K562 (cell line): Measurements from ENCODE around the gene CBFA2T2. TPM values are rescaled to one million over a fixed set of nuclear protein-coding genes. Genes with fewer than 3 reads are reported as not detected.

Source experiments
- ATF1 ChIP-seq, 2 experiments: fragments of 450-650 bp in 1 of 2; IDR thresholded peaks; 2 replicates each; pipeline ENCODE4 v1.6.1; 2016; ENCODE audit warnings: missing compliant biosample characterization in 1 of 2, missing genetic modification characterization in 1 of 2
- BRD4 ChIP-seq: fragments of 200-600 bp; sonication (generic); IDR thresholded peaks from 2 replicates; pipeline ENCODE4 v1.6.1; 2017; ENCODE audit warnings: inconsistent platforms
- ELK3 ChIP-seq: fragments of 450-650 bp; formaldehyde crosslinking; IDR thresholded peaks from 2 replicates; pipeline ENCODE4 v1.4.0; 2020; ENCODE audit warnings: mild to moderate bottlenecking
- EP300 ChIP-seq: IDR thresholded peaks from 2 replicates; pipeline ENCODE4 v1.6.1; 2012; ENCODE audit warnings: low read length, improper control_type of control experiment
- ETV5 ChIP-seq: sonication (generic); formaldehyde crosslinking; IDR thresholded peaks from 2 replicates; pipeline ENCODE4 v1.4.0; 2020; ENCODE audit warnings: low read depth, mild to moderate bottlenecking, missing genetic modification reagents
- FOXJ2 ChIP-seq: fragments of 200-800 bp; sonication (Bioruptor generic); IDR thresholded peaks from 2 replicates; pipeline ENCODE4 v1.6.1; 2016; ENCODE audit warnings: missing genetic modification characterization, missing compliant biosample characterization
- HMBOX1 ChIP-seq: sonication (generic); IDR thresholded peaks from 2 replicates; pipeline ENCODE4 v1.6.1; 2016
- OTX1 ChIP-seq: fragments of 450-650 bp; formaldehyde crosslinking; IDR thresholded peaks from 2 replicates; pipeline ENCODE4 v1.4.0; 2022; ENCODE audit warnings: mild to moderate bottlenecking
- POLR2AphosphoS2 ChIP-seq: IDR thresholded peaks from 2 replicates; pipeline ENCODE4 v1.6.1; 2012; ENCODE audit warnings: low read length, improper control_type of control experiment
- SMAD4 ChIP-seq: fragments of 250-450 bp; sonication (Bioruptor Pico); conservative IDR thresholded peaks from 2 replicates; pipeline ENCODE4 v1.8.0; 2021; ENCODE audit warnings: inconsistent platforms, mild to moderate bottlenecking, moderate library complexity
- TEAD1 ChIP-seq, 2 experiments: fragments of 450-650 bp in 1 of 2; sonication (generic) in 1 of 2; formaldehyde crosslinking; IDR thresholded peaks; 2 replicates each; pipeline versions ENCODE4 v1.4.0 to v1.8.0; 2020 to 2022; ENCODE audit warnings: mild to moderate bottlenecking in 2 of 2, missing genetic modification reagents in 1 of 2
- THRB ChIP-seq: fragments of 450-650 bp; formaldehyde crosslinking; conservative IDR thresholded peaks from 2 replicates; pipeline ENCODE4 v1.4.0; 2022; ENCODE audit warnings: mild to moderate bottlenecking, missing genetic modification characterization
- TRIM28 ChIP-seq: fragments of 450-650 bp; IDR thresholded peaks from 2 replicates; pipeline ENCODE4 v1.6.1; 2017
- ZBTB33 ChIP-seq: sonication (generic); formaldehyde crosslinking; IDR thresholded peaks from 2 replicates; pipeline ENCODE4 v1.8.1; 2023; ENCODE audit warnings: mild to moderate bottlenecking, missing genetic modification reagents
- ZNF561 ChIP-seq: fragments of 450-650 bp; formaldehyde crosslinking; conservative IDR thresholded peaks from 2 replicates; pipeline ENCODE4 v1.4.0; 2020; ENCODE audit warnings: mild to moderate bottlenecking, moderate library complexity
- ZNF785 ChIP-seq: fragments of 250-450 bp; sonication (Bioruptor Pico); IDR thresholded peaks from 2 replicates; pipeline ENCODE4 v1.4.0; 2020; ENCODE audit warnings: mild to moderate bottlenecking
- ZSCAN29 ChIP-seq: fragments of 450-650 bp; IDR thresholded peaks from 2 replicates; pipeline ENCODE4 v1.6.1; 2017
- polyA plus RNA-seq, 8 experiments: library from polyadenylated mRNA; depleted of rRNA in 4 of 8; stranded (reverse) in 5 of 8; unstranded in 3 of 8; fragments of >200 nt; fragmentation: Nextera tagmentation in 2 of 8; fragmentation: Illumina TruSeq in 1 of 8; extraction: Ambion mirVana in 2 of 8; extraction: Trizol in 1 of 8; gene quantifications; 2 replicates each; pipeline versions ENCODE4 v1.2.1 to v1.2.3, GENCODE V29; 2011 to 2014; ENCODE audit warnings: inconsistent platforms in 1 of 8, missing spikeins in 1 of 8
- total RNA-seq, 7 experiments: library from RNA; depleted of rRNA in 6 of 7; stranded (reverse); fragments of >200 nt in 6 of 7; fragmentation: Illumina TruSeq in 2 of 7; extraction: Trizol in 2 of 7; gene quantifications; 2 replicates each; pipeline versions ENCODE4 v1.2.1 to v1.2.3, GENCODE V29; 2011 to 2021; ENCODE audit warnings: low replicate concordance in 1 of 7
- TF ChIP-seq, protein P1 (sequence below): sonication (generic); formaldehyde crosslinking; IDR thresholded peaks from 2 replicates; pipeline ENCODE4 v1.8.1; 2023; ENCODE audit warnings: mild to moderate bottlenecking, missing genetic modification reagents, moderate library complexity

CBFA2T2 gene
- total and polyA plus RNA-seq, 9 of the 15 experiments (the other 6 are each of a cell fraction or from before 2014, with no cell fraction given), result 0.27 to 9.6 (median 5.8) TPM

DNA sequence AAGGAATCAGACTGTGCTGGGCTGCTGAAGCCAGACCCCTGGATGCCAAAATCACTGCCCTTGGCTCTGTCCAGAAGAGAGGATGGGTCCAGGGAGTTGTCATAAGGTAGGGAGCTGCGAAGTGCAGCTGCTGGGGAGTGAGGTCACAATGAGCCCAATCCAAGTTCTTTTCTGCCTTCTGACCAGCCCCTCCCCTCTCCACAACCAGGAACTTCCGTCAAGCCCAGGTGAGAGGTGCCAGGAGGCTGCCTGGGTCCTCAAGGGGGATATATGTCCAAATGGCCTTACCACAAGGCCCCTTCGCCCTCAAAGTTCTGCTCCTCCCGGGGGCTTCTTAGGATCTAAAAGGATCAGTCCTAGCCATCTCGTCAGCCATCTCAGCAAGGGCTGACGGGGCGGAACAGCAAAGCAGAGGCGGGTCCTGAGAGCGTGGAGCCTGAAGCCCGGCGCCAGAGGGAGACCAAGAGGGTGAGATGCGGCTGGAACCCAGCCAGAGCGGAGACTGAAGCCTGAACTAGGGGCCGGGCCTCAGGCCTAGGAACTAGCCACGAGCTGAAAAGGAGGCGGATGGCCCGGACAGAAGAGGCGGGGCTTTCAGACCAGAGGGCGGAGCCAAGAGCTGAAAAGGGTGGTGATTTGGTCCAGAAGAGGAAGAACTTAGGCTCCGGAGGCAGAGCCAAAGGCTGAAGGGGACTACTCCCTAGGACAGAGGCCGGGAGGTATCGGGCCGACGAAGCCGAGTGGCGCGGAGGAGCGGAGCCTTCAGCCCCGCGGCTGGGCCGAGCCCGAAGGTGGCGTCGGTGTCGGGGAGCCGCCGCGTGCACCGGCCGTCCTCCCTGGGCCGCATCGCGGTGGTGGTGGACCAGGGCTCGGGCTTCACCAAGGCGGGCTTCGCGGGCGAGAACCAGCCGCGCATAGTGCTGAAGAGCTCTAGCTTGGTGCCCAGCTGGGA, 176.7 kb downstream of the CBFA2T2 start, which contains the start of gene ACTL10 (continued):
- peak; percentile 35; the same call in 1 of the 2 replicates for TF ChIP-seq THRB
- TF ChIP-seq ZNF785 (CRISPR knock-in tag), result no peak
- no peak for TF ChIP-seq ELK3 (CRISPR knock-in tag)
- no peak for TF ChIP-seq BRD4
- peak; percentile 81; the same call in 1 of the 2 replicates for TF ChIP-seq POLR2AphosphoS2
- TF ChIP-seq EP300, result peak; percentile 12; the same call in 1 of the 2 replicates
- TF ChIP-seq ZBTB33, result peak; percentile 98
- TF ChIP-seq ZNF561 (CRISPR knock-in tag), result no peak
- no peak for TF ChIP-seq ZSCAN29
- no peak; the same call in 1 of the 2 replicates for TF ChIP-seq SMAD4 (CRISPR knock-in tag)
- no peak for TF ChIP-seq ETV5 (CRISPR knock-in tag)
- TF ChIP-seq FOXJ2, result no peak
- no peak for TF ChIP-seq OTX1 (CRISPR knock-in tag)
- TF ChIP-seq ATF1 (CRISPR knock-in tag; IDR thresholded peaks at IDR 0.05), result no peak
- TF ChIP-seq ATF1 (tag; IDR thresholded peaks at IDR 0.05), result 0 out of 2 replicates have a peak, but pooled peaks have one; percentile 31
- peak; percentile 68; the same call in 1 of the 2 replicates for TF ChIP-seq HMBOX1
- 0 out of 4 replicates have a peak, but pooled peaks of 1 of the 2 experiments have one; percentile 18 for TF ChIP-seq TEAD1 (CRISPR knock-in tag; IDR thresholded peaks at IDR 0.05)
- TF ChIP-seq, protein P1, sequence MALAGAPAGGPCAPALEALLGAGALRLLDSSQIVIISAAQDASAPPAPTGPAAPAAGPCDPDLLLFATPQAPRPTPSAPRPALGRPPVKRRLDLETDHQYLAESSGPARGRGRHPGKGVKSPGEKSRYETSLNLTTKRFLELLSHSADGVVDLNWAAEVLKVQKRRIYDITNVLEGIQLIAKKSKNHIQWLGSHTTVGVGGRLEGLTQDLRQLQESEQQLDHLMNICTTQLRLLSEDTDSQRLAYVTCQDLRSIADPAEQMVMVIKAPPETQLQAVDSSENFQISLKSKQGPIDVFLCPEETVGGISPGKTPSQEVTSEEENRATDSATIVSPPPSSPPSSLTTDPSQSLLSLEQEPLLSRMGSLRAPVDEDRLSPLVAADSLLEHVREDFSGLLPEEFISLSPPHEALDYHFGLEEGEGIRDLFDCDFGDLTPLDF (CRISPR knock-in tag), result 0 out of 2 replicates have a peak, but pooled peaks have one; percentile 67
- peak; percentile 68; the same call in 1 of the 2 replicates for TF ChIP-seq TRIM28
